Astrocyte (in vitro differentiated cells and primary cell): ENCODE data around the gene PAOX.

ENCODE experiments used
- EZH2 ChIP-seq: IDR thresholded peaks from 2 replicates; pipeline ENCODE4 v1.6.1; 2012; ENCODE audit warnings: mild to moderate bottlenecking, low read length, inconsistent platforms; ENCODE audit not compliant: insufficient read depth
- TF ChIP-seq, protein P1 (sequence below): IDR thresholded peaks from 2 replicates; pipeline ENCODE4 v1.5.1; 2011; ENCODE audit warnings: low read depth, mild to moderate bottlenecking, inconsistent platforms, low read length, moderate library complexity; ENCODE audit not compliant: insufficient read depth

DNA sequence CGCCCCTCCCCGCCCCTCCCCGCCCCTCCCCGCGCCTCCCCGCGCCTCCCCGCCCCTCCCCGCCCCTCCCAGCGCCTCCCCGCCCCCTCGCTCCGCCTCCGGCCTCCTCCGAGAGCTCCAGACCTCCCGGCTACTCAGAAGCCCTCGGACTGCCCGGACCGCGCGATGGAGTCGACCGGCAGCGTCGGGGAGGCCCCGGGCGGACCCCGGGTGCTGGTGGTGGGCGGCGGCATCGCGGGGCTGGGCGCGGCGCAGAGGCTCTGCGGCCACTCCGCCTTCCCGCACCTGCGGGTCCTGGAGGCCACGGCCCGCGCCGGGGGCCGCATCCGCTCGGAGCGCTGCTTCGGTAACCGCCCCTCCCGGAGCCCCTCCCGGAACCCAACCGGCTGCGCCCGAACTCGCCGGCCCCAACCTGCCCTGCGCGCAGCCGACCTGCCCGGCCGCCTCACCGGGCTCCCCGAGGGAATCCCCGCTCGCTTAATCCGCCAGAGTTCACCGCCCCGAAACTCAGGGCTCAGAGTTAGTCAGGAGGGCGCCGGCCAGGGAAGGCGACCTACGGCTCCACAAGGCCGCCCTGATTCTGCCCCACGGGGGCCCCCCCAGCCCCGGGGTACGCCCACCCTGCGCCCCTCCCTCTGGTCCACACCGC, at the start of gene PAOX:
- TF ChIP-seq, protein P1, sequence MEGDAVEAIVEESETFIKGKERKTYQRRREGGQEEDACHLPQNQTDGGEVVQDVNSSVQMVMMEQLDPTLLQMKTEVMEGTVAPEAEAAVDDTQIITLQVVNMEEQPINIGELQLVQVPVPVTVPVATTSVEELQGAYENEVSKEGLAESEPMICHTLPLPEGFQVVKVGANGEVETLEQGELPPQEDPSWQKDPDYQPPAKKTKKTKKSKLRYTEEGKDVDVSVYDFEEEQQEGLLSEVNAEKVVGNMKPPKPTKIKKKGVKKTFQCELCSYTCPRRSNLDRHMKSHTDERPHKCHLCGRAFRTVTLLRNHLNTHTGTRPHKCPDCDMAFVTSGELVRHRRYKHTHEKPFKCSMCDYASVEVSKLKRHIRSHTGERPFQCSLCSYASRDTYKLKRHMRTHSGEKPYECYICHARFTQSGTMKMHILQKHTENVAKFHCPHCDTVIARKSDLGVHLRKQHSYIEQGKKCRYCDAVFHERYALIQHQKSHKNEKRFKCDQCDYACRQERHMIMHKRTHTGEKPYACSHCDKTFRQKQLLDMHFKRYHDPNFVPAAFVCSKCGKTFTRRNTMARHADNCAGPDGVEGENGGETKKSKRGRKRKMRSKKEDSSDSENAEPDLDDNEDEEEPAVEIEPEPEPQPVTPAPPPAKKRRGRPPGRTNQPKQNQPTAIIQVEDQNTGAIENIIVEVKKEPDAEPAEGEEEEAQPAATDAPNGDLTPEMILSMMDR: no peak
- TF ChIP-seq EZH2: no peak
